B cell (primary cell): ENCODE results near the gene THSD4. TPM values are rescaled to one million over a fixed set of nuclear protein-coding genes. Genes with fewer than 3 reads are reported as not detected.

Experiments
- ATAC-seq: fragments of 200-7000 bp; cut with Tn5 transposase; one replicate; pipeline ENCODE4 v1.10.0; 2021; ENCODE audit warnings: low read depth, mild to moderate bottlenecking, moderate number of reproducible peaks, moderate library complexity
- CTCF ChIA-PET: fragments of 350-600 bp; sonication (Branson Sonifier 250); formaldehyde crosslinking; loops from one replicate; lab custom pipeline; 2021; ENCODE audit warnings: antibody characterized with exemption, inconsistent platforms; lab: Charles Lee
- POLR2A ChIA-PET: fragments of 350-600 bp; sonication (Branson Sonifier 250); formaldehyde crosslinking; loops from one replicate; lab custom pipeline; 2021; ENCODE audit warnings: antibody characterized with exemption; lab: Charles Lee
- DNase-seq: peaks from one replicate; pipeline ENCODE4 v3.0.0; 2013
- H2AFZ ChIP-seq: 2 replicates; pipeline ENCODE4 v1.6.1; 2012; ENCODE audit warnings: mild to moderate bottlenecking, low read depth, low read length; ENCODE audit not compliant: insufficient read depth, poor library complexity, severe bottlenecking
- H3K27ac ChIP-seq, 2 donors: 1 replicate in 1 of 2; 2 replicates in 1 of 2; pipeline ENCODE4 v1.5.1; 2012 to 2013; ENCODE audit warnings: low read length in 2 of 2, mild to moderate bottlenecking in 2 of 2, moderate library complexity in 1 of 2
- H3K27me3 ChIP-seq, 4 experiments: fragments of 200-600 bp in 1 of 4; sonication (generic) in 1 of 4; replicated peaks in 1 of 4; 1 replicate in 2 of 4; 2 replicates in 2 of 4; pipeline versions ENCODE4 v1.6.1 to v1.7.0; 2013 to 2016; ENCODE audit warnings: low read length in 3 of 4, mild to moderate bottlenecking in 2 of 4, mixed read lengths in 1 of 4, moderate library complexity in 1 of 4; ENCODE audit not compliant: insufficient read depth in 4 of 4, control insufficient read depth in 3 of 4; ENCODE audit errors: control extremely low read depth in 1 of 4
- H3K36me3 ChIP-seq, 2 experiments: replicated peaks in 1 of 2; 1 replicate in 1 of 2; 2 replicates in 1 of 2; pipeline versions ENCODE4 v1.6.1 to v1.7.1; 2013; ENCODE audit warnings: low read length in 1 of 2; ENCODE audit not compliant: insufficient read depth in 2 of 2, control insufficient read depth in 1 of 2; ENCODE audit errors: control extremely low read depth in 1 of 2, extremely low read depth in 1 of 2
- H3K4me1 ChIP-seq, 2 donors: fragments of 200-600 bp in 1 of 2; sonication (generic) in 1 of 2; 1 replicate in 1 of 2; 2 replicates in 1 of 2; pipeline versions ENCODE4 v1.5.1 to v1.6.1; 2013 to 2017; ENCODE audit warnings: low read length in 2 of 2; ENCODE audit not compliant: control insufficient read depth in 2 of 2, insufficient read depth in 2 of 2
- H3K4me2 ChIP-seq: replicated peaks from 2 replicates; pipeline ENCODE3; 2012; ENCODE audit warnings: mild to moderate bottlenecking, low read depth, low read length; ENCODE audit not compliant: poor library complexity, severe bottlenecking
- H3K4me3 ChIP-seq, 5 experiments: fragments of 200-600 bp in 1 of 5; sonication (generic) in 1 of 5; 1 replicate in 3 of 5; 2 replicates in 2 of 5; pipeline versions ENCODE4 v1.5.1 to v1.7.0; 2011 to 2016; ENCODE audit warnings: low read length in 4 of 5, mild to moderate bottlenecking in 4 of 5, low read depth in 2 of 5, control low read depth in 1 of 5, moderate library complexity in 1 of 5; ENCODE audit not compliant: insufficient read depth in 1 of 5; ENCODE audit errors: control extremely low read depth in 1 of 5, extremely low read depth in 1 of 5
- H3K79me2 ChIP-seq: fragments of 200-600 bp; sonication (generic); one replicate; pipeline ENCODE4 v1.6.0; 2016; ENCODE audit warnings: low read length; ENCODE audit not compliant: control insufficient read depth, insufficient read depth
- H3K9ac ChIP-seq: fragments of 200-600 bp; sonication (generic); 2 replicates; pipeline ENCODE4 v1.6.1; 2017; ENCODE audit warnings: mild to moderate bottlenecking, low read length, moderate library complexity
- H3K9me3 ChIP-seq, 3 donors: one replicate each; pipeline versions ENCODE4 v1.6.1 to v1.7.1; 2013; ENCODE audit warnings: low read length in 2 of 3; ENCODE audit not compliant: control insufficient read depth in 2 of 3, insufficient read depth in 1 of 3; ENCODE audit errors: control extremely low read depth in 1 of 3
- H4K20me1 ChIP-seq: 2 replicates; pipeline ENCODE4 v1.6.0; 2012; ENCODE audit warnings: mild to moderate bottlenecking, low read length; ENCODE audit not compliant: insufficient read depth, control insufficient read depth, poor library complexity, severe bottlenecking
- H3K27ac Mint-ChIP-seq: one replicate; pipeline ENCODE4 v1.8.0; 2021; ENCODE audit warnings: mixed read lengths
- H3K27me3 Mint-ChIP-seq: one replicate; pipeline ENCODE4 v1.8.0; 2021; ENCODE audit warnings: mixed read lengths
- H3K4me1 Mint-ChIP-seq: one replicate; pipeline ENCODE4 v1.8.0; 2021; ENCODE audit warnings: mixed read lengths
- H3K4me3 Mint-ChIP-seq: one replicate; pipeline ENCODE4 v1.8.0; 2021; ENCODE audit warnings: mixed read lengths
- H3K9me3 Mint-ChIP-seq: one replicate; pipeline ENCODE4 v1.8.0; 2022; ENCODE audit warnings: mixed read lengths; ENCODE audit not compliant: insufficient read depth
- CTCF ChIP-seq: fragments of 200-600 bp; IDR thresholded peaks from one replicate; pipeline ENCODE4 v1.8.0; 2022; ENCODE audit warnings: antibody characterized with exemption, mild to moderate bottlenecking
- EZH2 ChIP-seq: IDR thresholded peaks from 2 replicates; pipeline ENCODE4 v1.6.1; 2012; ENCODE audit warnings: borderline replicate concordance, low read depth, mild to moderate bottlenecking, moderate library complexity, low read length; ENCODE audit not compliant: insufficient read depth, poor library complexity, severe bottlenecking
- WGBS: methylation state at CpG from one replicate; pipeline ENCODE4 v1.1.5; 2013; ENCODE audit warnings: missing lambda C conversion rate; ENCODE audit not compliant: insufficient coverage; 5-methylcytosine and 5-hydroxymethylcytosine counted together
- intact Hi-C: fragments of 100-400 bp; cut with micrococcal nuclease; formaldehyde crosslinking; loops from one replicate; pipeline ENCODE4 v1.10.0; 2022
- polyA plus RNA-seq: library from polyadenylated mRNA; depleted of rRNA; stranded (reverse); fragments of >200 nt; gene quantifications from 2 replicates; pipeline ENCODE4 v1.2.3, GENCODE V29; 2012
- total RNA-seq, 2 donors: library from RNA; stranded (reverse); fragments of 120-200 nt in 1 of 2; gene quantifications; 1 replicate in 1 of 2; 2 replicates in 1 of 2; pipeline versions ENCODE4 v1.2.3 to v1.2.4, GENCODE V29; 2013 to 2022

Gene THSD4
- total and polyA plus RNA-seq, 2 donors (not counting 1 experiment from before 2014, with no cell fraction given), result not detected

- no peak overlapping the region for H3K9ac ChIP-seq
- H3K36me3 ChIP-seq, result no peaks in the 10 kb centered on the region
- peaks cover 7% of the 10 kb centered on the region for H3K9me3 Mint-ChIP-seq
- H3K4me3 Mint-ChIP-seq, result no peak overlapping the region
- DNase-seq (no peak), ATAC-seq (no peak)
- no peak for TF ChIP-seq EZH2
- TF ChIP-seq CTCF, result no peak
- H3K4me3 ChIP-seq, result no peak overlapping the region
- H3K27me3 ChIP-seq, result peaks cover 0 to 8% (median 4%) of the 10 kb centered on the region in 4 experiments
- intact Hi-C loops, result no loop called here
- WGBS, result no CpG with 5 or more reads among the region's 3 CpGs
- H4K20me1 ChIP-seq, result no peaks in the 10 kb centered on the region
- no peak overlapping the region for H3K27ac Mint-ChIP-seq
- H3K27me3 Mint-ChIP-seq, result peaks cover 19% of the 10 kb centered on the region
- H3K9me3 ChIP-seq, result peaks cover 0 to 2% (median 0%) of the 10 kb centered on the region in 3 donors
- H3K4me2 ChIP-seq, result no peak overlapping the region
- H3K4me1 ChIP-seq, result no peaks in the 10 kb centered on the region
- CTCF ChIA-PET, result no interaction called here
- H3K4me1 Mint-ChIP-seq, result no peaks in the 10 kb centered on the region
- H3K27ac ChIP-seq, result no peak overlapping the region
- H3K79me2 ChIP-seq, result no peaks in the 10 kb centered on the region
- POLR2A ChIA-PET, result no interaction called here
- no peak overlapping the region for H2AFZ ChIP-seq
These were observed 269.2 kb downstream of the THSD4 start for GRCh38 chr15:71384501-71384900.

GRCh38 chr15:71385026-71385425, 269.8 kb downstream of the THSD4 start:
- no peak overlapping the region for H3K4me2 ChIP-seq
- H2AFZ ChIP-seq, result no peak overlapping the region
- Mint-ChIP-seq H3K4me3 (no peak overlapping the region), H3K27me3 (peaks cover 19% of the 10 kb centered on the region), H3K27ac (no peak overlapping the region), H3K4me1 (no peaks in the 10 kb centered on the region), H3K9me3 (peaks cover 7% of the 10 kb centered on the region)
- no peaks in the 10 kb centered on the region for H3K79me2 ChIP-seq
- no peaks in the 10 kb centered on the region for H3K36me3 ChIP-seq
- no peaks in the 10 kb centered on the region for H3K4me1 ChIP-seq
- H3K27ac ChIP-seq, result no peak overlapping the region
- peaks cover 0 to 2% (median 0%) of the 10 kb centered on the region in 3 donors for H3K9me3 ChIP-seq
- H4K20me1 ChIP-seq, result no peaks in the 10 kb centered on the region
- H3K9ac ChIP-seq, result no peak overlapping the region
- TF ChIP-seq CTCF, result no peak
- TF ChIP-seq EZH2, result no peak
- POLR2A ChIA-PET, result no interaction called here
- DNase-seq (no peak), ATAC-seq (no peak)
- intact Hi-C loops, result no loop called here
- WGBS, result 75% methylated on average over 4 of the region's 4 CpGs
- peaks cover 0 to 8% (median 4%) of the 10 kb centered on the region in 4 experiments for H3K27me3 ChIP-seq
- CTCF ChIA-PET, result no interaction called here
- H3K4me3 ChIP-seq, result no peak overlapping the region
